K562 treated with DMSO at 1 percent for 48 hours (cell line): ENCODE results near the gene ICAM5. TPM values are rescaled to one million over a fixed set of nuclear protein-coding genes. Genes with fewer than 3 reads are reported as not detected.

Experiments
- total RNA-seq: library from RNA; unstranded; fragments of 300-600 nt; gene quantifications from 2 replicates; pipeline ENCODE4 v1.2.3, GENCODE V29; 2022; ENCODE audit warnings: low replicate concordance; ENCODE audit errors: extremely low read depth

ICAM5 gene, protein sequence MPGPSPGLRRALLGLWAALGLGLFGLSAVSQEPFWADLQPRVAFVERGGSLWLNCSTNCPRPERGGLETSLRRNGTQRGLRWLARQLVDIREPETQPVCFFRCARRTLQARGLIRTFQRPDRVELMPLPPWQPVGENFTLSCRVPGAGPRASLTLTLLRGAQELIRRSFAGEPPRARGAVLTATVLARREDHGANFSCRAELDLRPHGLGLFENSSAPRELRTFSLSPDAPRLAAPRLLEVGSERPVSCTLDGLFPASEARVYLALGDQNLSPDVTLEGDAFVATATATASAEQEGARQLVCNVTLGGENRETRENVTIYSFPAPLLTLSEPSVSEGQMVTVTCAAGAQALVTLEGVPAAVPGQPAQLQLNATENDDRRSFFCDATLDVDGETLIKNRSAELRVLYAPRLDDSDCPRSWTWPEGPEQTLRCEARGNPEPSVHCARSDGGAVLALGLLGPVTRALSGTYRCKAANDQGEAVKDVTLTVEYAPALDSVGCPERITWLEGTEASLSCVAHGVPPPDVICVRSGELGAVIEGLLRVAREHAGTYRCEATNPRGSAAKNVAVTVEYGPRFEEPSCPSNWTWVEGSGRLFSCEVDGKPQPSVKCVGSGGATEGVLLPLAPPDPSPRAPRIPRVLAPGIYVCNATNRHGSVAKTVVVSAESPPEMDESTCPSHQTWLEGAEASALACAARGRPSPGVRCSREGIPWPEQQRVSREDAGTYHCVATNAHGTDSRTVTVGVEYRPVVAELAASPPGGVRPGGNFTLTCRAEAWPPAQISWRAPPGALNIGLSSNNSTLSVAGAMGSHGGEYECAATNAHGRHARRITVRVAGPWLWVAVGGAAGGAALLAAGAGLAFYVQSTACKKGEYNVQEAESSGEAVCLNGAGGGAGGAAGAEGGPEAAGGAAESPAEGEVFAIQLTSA
- not detected in 2 replicates for total RNA-seq

DNA sequence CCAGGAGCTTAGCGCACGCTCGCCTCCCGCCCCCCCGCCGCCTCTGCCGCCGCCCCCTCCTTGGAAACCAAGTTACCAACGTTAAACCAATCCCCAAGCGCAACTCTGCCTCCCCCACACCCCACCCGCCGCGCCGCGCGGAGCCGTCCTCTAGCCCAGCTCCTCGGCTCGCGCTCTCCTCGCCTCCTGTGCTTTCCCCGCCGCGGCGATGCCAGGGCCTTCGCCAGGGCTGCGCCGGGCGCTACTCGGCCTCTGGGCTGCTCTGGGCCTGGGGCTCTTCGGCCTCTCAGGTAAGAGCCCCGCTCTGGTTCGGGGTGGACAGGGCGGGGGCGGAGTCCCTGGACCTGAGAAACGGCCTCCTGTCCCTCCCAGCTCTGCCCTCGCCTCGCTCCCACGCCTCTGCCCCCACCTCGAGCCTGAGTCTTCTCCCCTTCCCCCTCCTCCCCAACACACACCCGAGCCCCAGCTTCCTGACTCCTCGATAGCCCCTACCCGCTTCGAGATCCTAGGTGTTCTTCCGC is at the start of gene ICAM5:
ICAM5 (plus strand) TSS at position 117 of the 521 bp plus-strand sequence; CDS start at position 209, 92 bp downstream.

DNA sequence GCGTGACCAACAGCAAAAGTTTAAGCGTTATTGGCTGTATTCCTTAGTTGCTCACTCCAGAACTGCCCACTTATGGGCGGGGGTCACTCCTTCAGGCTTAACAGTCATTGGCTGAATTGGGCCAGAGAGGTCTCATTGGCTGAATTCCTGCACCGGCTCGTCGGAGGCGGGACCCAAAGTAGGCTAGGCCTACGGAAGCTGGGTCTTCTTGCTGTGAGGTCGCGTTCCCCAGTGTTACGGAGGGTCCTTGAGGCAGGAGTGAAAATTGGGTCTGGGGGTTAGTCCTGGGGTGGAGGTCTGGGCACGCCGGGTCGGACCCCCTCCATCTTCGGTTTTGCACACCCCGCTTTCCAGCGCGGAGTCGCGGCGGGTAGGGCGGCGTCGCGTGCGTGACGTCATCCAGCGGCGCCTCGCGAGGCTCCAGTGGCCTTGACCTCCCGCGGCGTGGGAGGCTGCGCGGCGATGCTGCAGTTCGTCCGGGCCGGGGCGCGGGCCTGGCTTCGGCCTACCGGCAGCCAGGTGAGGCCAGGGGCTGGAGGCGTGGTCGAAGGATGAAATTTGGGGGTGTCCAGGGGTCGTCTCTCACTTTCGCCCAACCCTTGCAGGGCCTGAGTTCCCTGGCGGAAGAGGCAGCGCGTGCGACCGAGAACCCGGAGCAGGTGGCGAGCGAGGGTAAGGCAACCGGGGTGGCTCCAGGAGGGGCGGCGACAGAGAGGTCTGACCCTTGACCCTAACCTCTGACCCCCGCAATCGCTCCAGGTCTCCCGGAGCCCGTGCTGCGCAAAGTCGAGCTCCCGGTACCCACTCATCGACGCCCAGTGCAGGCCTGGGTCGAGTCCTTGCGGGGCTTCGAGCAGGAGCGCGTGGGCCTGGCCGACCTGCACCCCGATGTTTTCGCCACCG is 37.7 kb upstream of the ICAM5 start, which contains the start of gene MRPL4:
MRPL4 (plus strand) TSS at position 423 of the 903 bp plus-strand sequence; CDS start at position 463, 40 bp downstream.

DNA sequence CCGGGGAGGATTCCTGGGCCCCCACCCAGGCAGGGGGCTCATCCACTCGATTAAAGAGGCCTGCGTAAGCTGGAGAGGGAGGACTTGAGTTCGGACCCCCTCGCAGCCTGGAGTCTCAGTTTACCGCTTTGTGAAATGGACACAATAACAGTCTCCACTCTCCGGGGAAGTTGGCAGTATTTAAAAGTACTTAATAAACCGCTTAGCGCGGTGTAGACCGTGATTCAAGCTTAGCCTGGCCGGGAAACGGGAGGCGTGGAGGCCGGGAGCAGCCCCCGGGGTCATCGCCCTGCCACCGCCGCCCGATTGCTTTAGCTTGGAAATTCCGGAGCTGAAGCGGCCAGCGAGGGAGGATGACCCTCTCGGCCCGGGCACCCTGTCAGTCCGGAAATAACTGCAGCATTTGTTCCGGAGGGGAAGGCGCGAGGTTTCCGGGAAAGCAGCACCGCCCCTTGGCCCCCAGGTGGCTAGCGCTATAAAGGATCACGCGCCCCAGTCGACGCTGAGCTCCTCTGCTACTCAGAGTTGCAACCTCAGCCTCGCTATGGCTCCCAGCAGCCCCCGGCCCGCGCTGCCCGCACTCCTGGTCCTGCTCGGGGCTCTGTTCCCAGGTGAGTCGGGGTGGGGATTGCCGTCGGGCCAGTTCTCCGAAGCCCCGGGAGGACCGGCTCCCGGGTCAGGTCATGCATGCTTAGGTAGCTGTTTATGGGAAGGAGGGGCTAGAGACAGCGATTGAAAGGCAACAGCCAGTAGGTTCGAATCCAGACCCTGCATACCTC is 18.9 kb upstream of the ICAM5 start, which contains the start of gene ICAM1:
ICAM1 (plus strand) TSS at position 505 of the 779 bp plus-strand sequence; CDS start at position 545, 40 bp downstream.

DNA sequence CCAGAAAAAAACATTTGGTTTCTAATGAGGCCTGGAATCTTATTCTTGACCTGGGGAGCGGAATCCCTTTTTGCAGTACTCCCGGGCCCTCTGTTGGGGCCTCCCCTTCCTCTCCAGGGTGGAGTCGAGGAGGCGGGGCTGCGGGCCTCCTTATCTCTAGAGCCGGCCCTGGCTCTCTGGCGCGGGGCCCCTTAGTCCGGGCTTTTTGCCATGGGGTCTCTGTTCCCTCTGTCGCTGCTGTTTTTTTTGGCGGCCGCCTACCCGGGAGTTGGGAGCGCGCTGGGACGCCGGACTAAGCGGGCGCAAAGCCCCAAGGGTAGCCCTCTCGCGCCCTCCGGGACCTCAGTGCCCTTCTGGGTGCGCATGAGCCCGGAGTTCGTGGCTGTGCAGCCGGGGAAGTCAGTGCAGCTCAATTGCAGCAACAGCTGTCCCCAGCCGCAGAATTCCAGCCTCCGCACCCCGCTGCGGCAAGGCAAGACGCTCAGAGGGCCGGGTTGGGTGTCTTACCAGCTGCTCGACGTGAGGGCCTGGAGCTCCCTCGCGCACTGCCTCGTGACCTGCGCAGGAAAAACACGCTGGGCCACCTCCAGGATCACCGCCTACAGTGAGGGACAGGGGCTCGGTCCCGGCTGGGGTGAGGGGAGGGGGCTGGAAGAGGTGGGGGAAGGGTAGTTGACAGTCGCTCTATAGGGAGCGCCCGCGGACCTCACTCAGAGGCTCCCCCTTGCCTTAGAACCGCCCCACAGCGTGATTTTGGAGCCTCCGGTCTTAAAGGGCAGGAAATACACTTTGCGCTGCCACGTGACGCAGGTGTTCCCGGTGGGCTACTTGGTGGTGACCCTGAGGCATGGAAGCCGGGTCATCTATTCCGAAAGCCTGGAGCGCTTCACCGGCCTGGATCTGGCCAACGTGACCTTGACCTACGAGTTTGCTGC is 2.7 kb upstream of the ICAM5 start, which contains the start of gene ICAM4:
ICAM4 (plus strand) TSS at position 153 of the 935 bp plus-strand sequence; CDS start at position 211, 58 bp downstream.

DNA sequence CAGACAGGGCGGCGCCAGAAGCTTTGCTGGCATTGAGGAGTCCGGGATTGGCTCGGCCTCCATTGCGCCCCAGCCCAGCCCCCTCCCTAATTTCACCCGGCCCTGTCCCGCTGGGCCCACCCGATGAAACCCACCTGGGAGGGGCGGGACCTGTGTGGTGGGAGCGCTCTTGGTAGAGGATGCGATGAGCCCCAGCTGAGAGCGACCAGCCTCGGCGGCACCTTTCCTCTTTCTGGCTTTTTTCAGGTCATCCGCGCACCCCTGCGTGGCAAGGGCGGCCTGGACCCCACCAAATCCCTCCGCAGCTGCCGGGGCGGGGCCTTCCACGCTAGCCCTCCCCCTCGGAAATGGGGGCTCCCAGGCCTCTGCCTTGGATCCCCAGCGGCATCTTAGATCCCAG is 19.7 kb downstream of the ICAM5 start, which contains the start of gene ZGLP1:
ZGLP1 (minus strand) TSS at position 393 of the 400 bp plus-strand sequence.

DNA sequence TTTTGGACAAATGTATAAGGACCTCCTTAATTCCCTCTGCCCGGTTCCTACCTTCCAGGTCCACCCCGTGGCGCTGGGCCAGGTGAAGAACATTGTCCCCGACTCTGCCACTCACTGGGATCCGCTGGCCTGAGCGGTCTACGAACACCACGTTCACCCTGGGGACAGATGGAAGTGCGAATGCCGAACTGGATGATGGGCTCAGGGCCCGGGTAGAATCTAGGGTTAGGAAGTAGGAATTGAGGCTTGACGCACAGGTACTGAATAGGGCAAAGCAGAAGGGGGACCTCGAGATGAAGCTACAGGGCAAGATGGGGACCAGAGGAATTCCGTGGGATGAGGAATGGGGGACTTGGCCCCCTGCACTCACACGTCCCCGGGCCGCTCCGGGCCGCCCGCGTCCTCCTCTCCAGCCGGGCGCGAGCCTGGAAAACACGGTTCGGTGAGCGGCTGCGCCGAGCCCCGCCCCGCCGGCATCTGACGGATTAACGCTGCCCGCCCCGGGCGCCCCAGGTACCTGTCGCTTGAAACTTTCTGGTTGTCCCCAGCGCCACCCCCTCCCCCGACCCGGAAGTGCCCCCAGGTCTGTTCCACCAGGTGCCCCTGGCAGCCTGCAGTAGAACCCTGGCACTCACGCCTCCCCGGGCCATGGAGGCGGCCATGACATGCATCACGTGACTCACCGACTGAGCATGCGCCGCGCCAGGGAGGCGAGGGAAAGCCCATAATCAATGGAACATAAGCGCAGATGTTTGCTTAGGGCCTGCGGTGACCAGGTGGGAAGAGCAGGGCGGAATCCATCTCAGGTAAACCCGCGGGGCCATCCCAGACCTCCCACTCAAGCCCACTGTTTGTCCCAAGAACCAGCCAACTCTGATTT is 25.8 kb downstream of the ICAM5 start, which contains the start of gene FDX2:
FDX2 (minus strand) TSS at position 681 of the 880 bp plus-strand sequence; CDS start at position 662, 19 bp downstream.

DNA sequence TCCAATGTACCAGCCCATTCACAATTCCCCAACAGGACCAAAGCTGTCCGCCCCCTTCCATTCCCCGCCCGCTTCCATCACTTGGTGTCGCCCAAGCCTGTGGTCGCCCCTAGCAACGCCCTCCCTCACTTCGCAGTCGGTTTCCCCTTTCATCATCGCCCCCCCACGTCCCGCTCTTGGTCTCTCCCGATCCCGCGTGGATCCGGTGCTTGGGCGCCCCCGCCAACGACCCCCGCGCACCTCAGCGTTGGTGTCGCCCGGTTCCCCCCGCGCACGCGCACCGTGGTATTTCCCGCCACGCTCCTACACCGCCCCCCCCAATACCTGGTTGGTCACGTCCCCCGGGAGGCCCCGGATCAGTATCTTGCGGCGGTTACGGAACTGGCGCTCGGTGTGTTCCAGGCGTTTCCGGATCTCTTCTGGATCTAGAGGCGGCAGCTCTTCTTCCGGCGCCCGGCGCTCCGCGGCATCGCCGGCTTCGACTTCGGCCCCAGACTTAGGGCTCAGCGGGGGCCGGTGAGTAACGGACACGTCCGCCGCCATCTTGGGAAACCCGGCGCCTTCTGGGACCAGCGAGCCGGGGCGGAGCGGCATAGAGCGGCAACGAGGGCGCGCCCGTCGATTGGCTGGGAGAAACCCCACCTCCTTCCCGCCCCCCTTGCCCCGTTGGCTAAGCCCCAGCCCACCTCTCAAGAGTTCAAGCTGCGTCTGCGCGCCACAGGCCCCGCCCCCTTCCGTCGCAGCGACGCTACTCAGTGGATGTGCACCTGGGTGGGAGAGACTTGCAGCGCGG is 43.4 kb downstream of the ICAM5 start, which contains the start of gene RAVER1:
RAVER1 (minus strand) TSS at position 565 of the 793 bp plus-strand sequence; CDS start at position 543, 22 bp downstream.

DNA sequence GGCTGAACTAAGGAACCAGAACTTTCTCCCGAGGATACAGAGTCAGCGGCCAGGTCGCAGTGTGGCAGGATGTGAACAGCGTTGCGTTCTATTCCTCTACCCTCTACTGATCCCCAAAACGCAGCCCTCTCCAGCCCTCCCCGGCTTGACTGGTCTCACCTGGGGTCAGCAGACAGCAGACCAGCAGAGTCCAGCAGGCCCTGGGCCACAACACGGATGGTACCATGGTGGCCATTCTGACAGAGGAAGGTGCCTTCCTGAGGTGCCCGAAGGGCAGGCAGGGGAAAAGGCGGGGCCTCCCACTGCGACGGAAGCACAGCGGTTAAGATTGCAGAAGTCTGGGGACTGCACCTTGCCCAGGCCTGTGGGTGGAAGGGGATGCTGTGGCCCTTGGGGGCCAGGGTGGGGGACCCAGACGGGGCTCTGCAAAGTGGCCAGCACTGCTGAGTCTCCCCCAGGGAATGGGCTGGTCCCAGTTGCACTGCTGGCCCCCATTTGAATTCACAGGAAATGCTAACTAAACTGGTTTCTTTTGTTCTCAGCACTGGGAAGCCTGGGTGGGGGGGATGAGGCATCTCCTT is 49.7 kb downstream of the ICAM5 start, which contains the start of gene ICAM3:
ICAM3 (minus strand) TSS at position 245 of the 581 bp plus-strand sequence; CDS start at position 235, 10 bp downstream.

Other genes with a start within 250 kb of the ICAM5 start
- gene SHFL, start 203.6 kb upstream of the ICAM5 start, total RNA-seq, result not detected in 2 replicates
- not detected in 2 replicates for gene ANGPTL6, start 187.3 kb upstream of the ICAM5 start, total RNA-seq
- not detected in 2 replicates for gene PPAN, start 183.6 kb upstream of the ICAM5 start, total RNA-seq
- not detected in 2 replicates for gene P2RY11, start 178.3 kb upstream of the ICAM5 start, total RNA-seq
- not detected in 2 replicates for gene EIF3G, start 170.1 kb upstream of the ICAM5 start, total RNA-seq
- gene DNMT1, start 95.0 kb upstream of the ICAM5 start, total RNA-seq, result 271 TPM in 1 of 2 replicates, not detected in the other
- not detected in 2 replicates for gene S1PR2, start 58.6 kb upstream of the ICAM5 start, total RNA-seq
- gene MRPL4, start 37.7 kb upstream of the ICAM5 start, total RNA-seq, result not detected in 2 replicates
- 228 TPM in 1 of 2 replicates, not detected in the other for gene ICAM1, start 18.8 kb upstream of the ICAM5 start, total RNA-seq
- not detected in 2 replicates for gene ICAM4, start 3.0 kb upstream of the ICAM5 start, total RNA-seq
- gene ZGLP1, start 19.9 kb downstream of the ICAM5 start, total RNA-seq, result not detected in 2 replicates
- gene FDX2, start 26.1 kb downstream of the ICAM5 start, total RNA-seq, result not detected in 2 replicates
- gene RAVER1, start 43.6 kb downstream of the ICAM5 start, total RNA-seq, result not detected in 2 replicates
- gene ICAM3, start 49.7 kb downstream of the ICAM5 start, total RNA-seq, result not detected in 2 replicates
- 316 TPM in 1 of 2 replicates, not detected in the other for gene TYK2, start 90.6 kb downstream of the ICAM5 start, total RNA-seq
- gene CDC37, start 113.6 kb downstream of the ICAM5 start, total RNA-seq, result not detected in 2 replicates
- not detected in 2 replicates for gene PDE4A, start 130.6 kb downstream of the ICAM5 start, total RNA-seq
- not detected in 2 replicates for gene KEAP1, start 213.4 kb downstream of the ICAM5 start, total RNA-seq
- gene S1PR5, start 227.5 kb downstream of the ICAM5 start, total RNA-seq, result not detected in 2 replicates